HG02763 (cell line): ENCODE data around the gene UGT2B28.
"Not testable (repeated sequence)": the region's sequence is repeated elsewhere in the genome, so short reads cannot be mapped to it uniquely, and the experiment has no call there.

ENCODE experiments used
- ATAC-seq: cut with Tn5 transposase; IDR thresholded peaks from one replicate; pipeline ENCODE4 v1.9.1; 2021; ENCODE audit warnings: mild to moderate bottlenecking, moderate library complexity; ENCODE audit not compliant: unreplicated experiment

UGT2B28 gene

GRCh38 chr4:69280081-69280480, at the start of gene UGT2B28:
UGT2B28 (plus strand) TSS chr4:69280475; CDS start chr4:69280501, 26 bp downstream.
- ATAC-seq, result not testable (repeated sequence)

- no peak for ATAC-seq
Observed at GRCh38 chr4:69239092-69239491, 41.2 kb upstream of the UGT2B28 start.

- no peak for ATAC-seq
Observed at GRCh38 chr4:69239557-69240168, 40.6 kb upstream of the UGT2B28 start.

- not testable (repeated sequence) for ATAC-seq
Observed at GRCh38 chr4:69240787-69241186, 39.5 kb upstream of the UGT2B28 start.

GRCh38 chr4:69241746-69242145, 38.5 kb upstream of the UGT2B28 start:
- not testable (repeated sequence) for ATAC-seq

GRCh38 chr4:69242562-69243240, 37.6 kb upstream of the UGT2B28 start:
- ATAC-seq, result not testable (repeated sequence)

- ATAC-seq, result not testable (repeated sequence)
Observed at GRCh38 chr4:69250884-69251283, 29.4 kb upstream of the UGT2B28 start.

- ATAC-seq, result not testable (repeated sequence)
Observed at GRCh38 chr4:69253147-69253772, 27.0 kb upstream of the UGT2B28 start.

GRCh38 chr4:69268612-69269011, 11.7 kb upstream of the UGT2B28 start:
- not testable (repeated sequence) for ATAC-seq

- not testable (repeated sequence) for ATAC-seq
Observed at GRCh38 chr4:69296356-69296755, 16.1 kb downstream of the UGT2B28 start.

GRCh38 chr4:69308426-69309033, 28.3 kb downstream of the UGT2B28 start:
- not testable (repeated sequence) for ATAC-seq

GRCh38 chr4:69309549-69310076, 29.3 kb downstream of the UGT2B28 start:
- ATAC-seq, result not testable (repeated sequence)

- ATAC-seq, result not testable (repeated sequence)
Observed at GRCh38 chr4:69310262-69310661, 30.0 kb downstream of the UGT2B28 start.

- not testable (repeated sequence) for ATAC-seq
Observed at GRCh38 chr4:69317669-69318298, 37.5 kb downstream of the UGT2B28 start.

- no peak for ATAC-seq
Observed at GRCh38 chr4:69321153-69321729, 41.0 kb downstream of the UGT2B28 start.

GRCh38 chr4:69322055-69322454, 41.8 kb downstream of the UGT2B28 start:
- no peak for ATAC-seq

GRCh38 chr4:69323284-69323683, 43.0 kb downstream of the UGT2B28 start:
- no peak for ATAC-seq

- no peak for ATAC-seq
Observed at GRCh38 chr4:69330345-69331047, 50.2 kb downstream of the UGT2B28 start.

GRCh38 chr4:69331304-69331703, 51.0 kb downstream of the UGT2B28 start:
- ATAC-seq, result not testable (repeated sequence)

GRCh38 chr4:69335485-69335884, 55.2 kb downstream of the UGT2B28 start:
- ATAC-seq, result not testable (repeated sequence)
